Rectal smooth muscle tissue (tissue), 1 donor: ENCODE results near the gene CALML5.

Source experiments
- H3K27ac ChIP-seq: one replicate; pipeline ENCODE4 v1.7.0; 2013; ENCODE audit warnings: low read depth, low read length, inconsistent platforms
- H3K27me3 ChIP-seq: one replicate; pipeline ENCODE4 v1.7.0; 2013; ENCODE audit warnings: low read length; ENCODE audit not compliant: control insufficient read depth, insufficient read depth
- H3K36me3 ChIP-seq: one replicate; pipeline ENCODE4 v1.7.0; 2013; ENCODE audit warnings: low read length; ENCODE audit not compliant: control insufficient read depth, insufficient read depth
- H3K4me1 ChIP-seq: one replicate; pipeline ENCODE4 v1.7.0; 2013; ENCODE audit warnings: low read length; ENCODE audit not compliant: control insufficient read depth, insufficient read depth
- H3K4me3 ChIP-seq: one replicate; pipeline ENCODE4 v1.7.0; 2013; ENCODE audit warnings: low read length
- H3K9ac ChIP-seq: one replicate; pipeline ENCODE4 v1.7.0; 2013; ENCODE audit warnings: low read length

CALML5 gene

GRCh38 chr10:5540080-5540479, 40.7 kb upstream of the CALML5 start:
- Histone ChIP-seq H3K4me1 (no peaks in the 10 kb centered on the region), H3K27ac (no peak overlapping the region), H3K27me3 (no peaks in the 10 kb centered on the region), H3K4me3 (no peak overlapping the region), H3K9ac (no peak overlapping the region), H3K36me3 (no peaks in the 10 kb centered on the region)

GRCh38 chr10:5538892-5539651, 39.7 kb upstream of the CALML5 start:
- Histone ChIP-seq H3K27me3 (no peaks in the 10 kb centered on the region), H3K36me3 (no peaks in the 10 kb centered on the region), H3K9ac (no peak overlapping the region), H3K4me1 (no peaks in the 10 kb centered on the region), H3K4me3 (no peak overlapping the region), H3K27ac (no peak overlapping the region)

- H3K4me3 ChIP-seq, result no peak overlapping the region
- no peak overlapping the region for H3K27ac ChIP-seq
- no peaks in the 10 kb centered on the region for H3K4me1 ChIP-seq
- H3K9ac ChIP-seq, result no peak overlapping the region
- H3K36me3 ChIP-seq, result no peaks in the 10 kb centered on the region
- H3K27me3 ChIP-seq, result no peaks in the 10 kb centered on the region
Observed at GRCh38 chr10:5538446-5538845, 39.1 kb upstream of the CALML5 start.

GRCh38 chr10:5537684-5538083, 38.3 kb upstream of the CALML5 start:
- Histone ChIP-seq H3K27me3 (no peaks in the 10 kb centered on the region), H3K36me3 (no peaks in the 10 kb centered on the region), H3K4me3 (no peak overlapping the region), H3K4me1 (no peaks in the 10 kb centered on the region), H3K27ac (no peak overlapping the region), H3K9ac (no peak overlapping the region)

GRCh38 chr10:5536486-5537081, 37.2 kb upstream of the CALML5 start:
- H3K27ac ChIP-seq, result no peak overlapping the region
- no peak overlapping the region for H3K4me3 ChIP-seq
- H3K36me3 ChIP-seq, result no peaks in the 10 kb centered on the region
- H3K9ac ChIP-seq, result no peak overlapping the region
- no peaks in the 10 kb centered on the region for H3K4me1 ChIP-seq
- H3K27me3 ChIP-seq, result no peaks in the 10 kb centered on the region

DNA sequence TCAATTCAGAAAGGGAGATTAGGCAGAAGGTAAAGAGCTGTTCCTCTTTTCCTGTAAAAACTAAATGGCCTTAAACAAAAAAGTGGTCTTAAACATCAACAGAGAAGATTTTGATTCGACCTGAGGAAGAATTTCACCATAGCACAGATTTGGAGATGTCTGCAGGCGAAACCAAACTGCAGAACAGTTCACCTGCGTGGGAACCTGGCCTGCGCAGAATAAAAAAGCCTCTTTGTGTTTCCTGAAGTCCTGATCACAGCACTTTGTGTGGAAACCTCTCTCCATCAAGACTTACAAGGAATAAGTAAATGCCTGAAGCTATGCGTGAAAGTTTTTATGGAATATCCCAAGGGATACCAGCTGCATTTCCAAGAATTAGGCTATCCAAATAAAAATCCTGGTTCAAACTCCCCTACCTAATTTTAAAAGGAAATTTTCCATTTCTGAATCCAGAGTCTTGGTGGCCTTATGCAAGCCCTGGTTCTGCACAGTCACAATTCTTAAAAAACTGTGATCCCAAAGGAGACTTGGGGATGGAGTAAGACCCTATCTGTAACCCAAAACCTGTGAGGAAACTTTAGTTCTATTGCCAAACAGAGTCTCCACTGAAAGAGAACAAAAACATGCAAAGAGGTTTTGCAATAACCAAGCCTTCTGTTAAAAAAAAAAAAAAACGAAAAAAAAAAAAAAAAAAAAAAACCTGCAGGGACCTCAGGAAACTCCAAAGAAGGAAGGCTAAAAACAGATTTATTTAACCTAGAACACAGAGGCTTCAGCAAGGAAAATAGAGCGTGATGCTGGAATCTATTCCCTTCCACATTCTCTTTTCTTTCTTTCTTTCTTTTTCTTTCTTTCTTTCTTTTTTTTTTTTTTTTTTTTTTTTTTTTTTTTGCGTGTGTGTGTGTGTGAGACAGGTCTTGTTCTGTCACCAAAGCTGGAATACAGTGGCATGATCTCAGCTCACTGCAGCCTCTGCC, 35.8 kb upstream of the CALML5 start:
- Histone ChIP-seq H3K4me3 (no peak overlapping the region), H3K27me3 (no peaks in the 10 kb centered on the region), H3K36me3 (no peaks in the 10 kb centered on the region), H3K9ac (no peak overlapping the region), H3K4me1 (peaks cover 6% of the 10 kb centered on the region), H3K27ac (no peak overlapping the region)

- no peak overlapping the region for H3K9ac ChIP-seq
- no peak overlapping the region for H3K4me3 ChIP-seq
- H3K4me1 ChIP-seq, result peaks cover 9% of the 10 kb centered on the region
- H3K27me3 ChIP-seq, result no peaks in the 10 kb centered on the region
- no peaks in the 10 kb centered on the region for H3K36me3 ChIP-seq
- H3K27ac ChIP-seq, result no peak overlapping the region
Observed at GRCh38 chr10:5534051-5534821, 34.9 kb upstream of the CALML5 start.

DNA sequence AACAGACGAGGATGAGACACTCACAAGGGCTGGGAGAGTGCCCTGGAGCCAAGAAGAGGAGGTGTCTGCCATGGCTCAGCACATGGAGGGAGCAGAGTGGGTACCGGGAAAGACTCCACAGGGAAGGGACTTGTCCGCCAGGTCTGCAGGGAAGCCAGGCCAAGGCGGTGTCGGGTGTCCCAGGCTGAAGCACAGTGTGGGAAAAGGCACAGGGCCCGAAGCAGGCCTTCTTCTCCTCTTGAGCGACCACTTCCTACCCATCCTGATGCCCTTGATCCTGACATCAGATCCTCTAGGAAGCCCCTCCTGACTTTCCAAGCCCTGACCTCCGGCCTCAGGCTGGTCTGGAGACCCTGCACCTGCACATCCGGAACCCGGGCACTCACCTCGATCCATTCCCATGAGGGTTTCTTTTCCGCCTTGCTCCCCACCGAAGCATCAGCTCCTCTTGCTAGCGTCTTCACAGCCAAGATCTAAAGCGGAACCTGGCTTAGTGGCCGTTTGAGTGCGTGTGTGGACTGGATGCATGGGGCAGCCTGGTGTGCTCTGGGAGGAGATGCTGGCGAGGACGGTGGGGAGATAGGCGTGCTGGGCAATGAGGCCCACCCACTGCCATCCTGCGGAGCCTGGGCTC, 33.8 kb upstream of the CALML5 start:
- Histone ChIP-seq H3K4me1 (peaks cover 14% of the 10 kb centered on the region), H3K36me3 (no peaks in the 10 kb centered on the region), H3K4me3 (no peak overlapping the region), H3K9ac (no peak overlapping the region), H3K27ac (no peak overlapping the region), H3K27me3 (no peaks in the 10 kb centered on the region)

GRCh38 chr10:5532618-5533097, 33.3 kb upstream of the CALML5 start:
- H3K4me3 ChIP-seq, result no peak overlapping the region
- H3K27me3 ChIP-seq, result no peaks in the 10 kb centered on the region
- H3K36me3 ChIP-seq, result no peaks in the 10 kb centered on the region
- peaks cover 14% of the 10 kb centered on the region for H3K4me1 ChIP-seq
- no peak overlapping the region for H3K9ac ChIP-seq
- no peak overlapping the region for H3K27ac ChIP-seq

- H3K27me3 ChIP-seq, result no peaks in the 10 kb centered on the region
- no peak overlapping the region for H3K9ac ChIP-seq
- H3K27ac ChIP-seq, result no peak overlapping the region
- no peak overlapping the region for H3K4me3 ChIP-seq
- no peaks in the 10 kb centered on the region for H3K36me3 ChIP-seq
- peaks cover 14% of the 10 kb centered on the region for H3K4me1 ChIP-seq
Observed at GRCh38 chr10:5532307-5532605, 32.9 kb upstream of the CALML5 start.

GRCh38 chr10:5531558-5532306, 32.4 kb upstream of the CALML5 start:
- Histone ChIP-seq H3K27me3 (no peaks in the 10 kb centered on the region), H3K4me1 (peaks cover 14% of the 10 kb centered on the region), H3K9ac (no peak overlapping the region), H3K4me3 (no peak overlapping the region), H3K27ac (no peak overlapping the region), H3K36me3 (no peaks in the 10 kb centered on the region)
